Measurements from ENCODE around the gene C16orf86. TPM values are rescaled to one million over a fixed set of nuclear protein-coding genes. Genes with fewer than 3 reads are reported as not detected.

The C16orf86 gene
- total RNA-seq, 1 experiment from 2014 or later, result 0.34 TPM

GRCh38 chr16:67664871-67665270 lies 1.7 kb upstream of the C16orf86 start:
- no TSS peak for BruUV-seq (replicated peaks)
- Mint-ChIP-seq H3K27ac (ENCODE audit: unreplicated experiment) (no peak overlapping the region), H3K9me3 (ENCODE audit: unreplicated experiment) (no peaks in the 10 kb centered on the region), H3K27me3 (ENCODE audit: insufficient read depth, unreplicated experiment) (no peaks in the 10 kb centered on the region), H3K4me3 (ENCODE audit: unreplicated experiment) (no peak overlapping the region), H3K36me3 (ENCODE audit: insufficient read depth, unreplicated experiment) (peaks cover 27% of the 10 kb centered on the region), H3K4me1 (ENCODE audit: low read depth, unreplicated experiment) (no peaks in the 10 kb centered on the region)
- H3K27me3 ChIP-seq (replicated peaks; ENCODE audit: control insufficient read depth, insufficient read depth, low read length), result no peaks in the 10 kb centered on the region
- H3K4me1 ChIP-seq, result peaks cover 10% of the 10 kb centered on the region
- TF ChIP-seq CTCF (IDR thresholded peaks at IDR 0.05; ENCODE audit: insufficient read depth in 1 of 2, low read depth in 1 of 2, low read length in 1 of 2, severe bottlenecking in 1 of 2, unreplicated experiment in 1 of 2), result no peak
- no peak overlapping the region for H3K4me3 ChIP-seq (ENCODE audit: low read depth, low read length)
- intact Hi-C loops (cut with micrococcal nuclease; ENCODE audit: unreplicated experiment), result no loop called here
- ChIA-PET POLR2A (no interaction called here), CTCF (interaction anchor here (0.6 to 6.3 kb wide), 3 partner anchors 55 to 144 kb away, joined by 3 to 60 read pairs (median 4); partner anchors contain the start of gene RANBP10)
- no peaks in the 10 kb centered on the region for H3K36me3 ChIP-seq (ENCODE audit: control insufficient read depth, insufficient read depth, low read length)
- DNase-seq, result no peak
- H3K9me3 ChIP-seq, result no peaks in the 10 kb centered on the region

DNA sequence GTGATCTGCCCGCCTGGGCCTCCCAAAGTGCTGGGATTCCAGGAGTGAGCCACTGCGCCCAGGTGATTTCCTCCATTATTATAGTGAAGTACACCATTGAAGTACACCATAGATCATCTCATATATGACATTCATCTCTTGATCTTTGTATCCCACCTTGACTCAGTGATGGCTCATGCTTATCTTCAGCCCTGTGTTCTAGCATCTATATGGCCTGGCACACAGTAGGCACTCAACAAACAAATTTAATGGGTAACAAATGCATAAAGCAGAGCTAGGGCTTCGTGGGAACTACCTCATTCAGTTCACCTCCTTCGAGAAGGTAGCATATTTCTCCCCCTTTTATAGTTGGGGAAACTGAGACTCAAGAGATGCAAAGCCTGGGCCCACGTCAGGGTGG lies 1.0 kb upstream of the C16orf86 start:
- intact Hi-C loops (cut with micrococcal nuclease; ENCODE audit: unreplicated experiment), result no loop called here
- DNase-seq, result no peak
- ChIA-PET POLR2A (no interaction called here), CTCF (interaction anchor here (0.6 to 6.3 kb wide), 5 partner anchors 54 to 158 kb away, joined by 4 to 60 read pairs (median 4); no protein-coding TSS in a partner anchor)
- H3K9me3 ChIP-seq, result no peaks in the 10 kb centered on the region
- Mint-ChIP-seq H3K4me3 (ENCODE audit: unreplicated experiment) (peak overlapping the region; percentile 80), H3K4me1 (ENCODE audit: low read depth, unreplicated experiment) (no peaks in the 10 kb centered on the region), H3K9me3 (ENCODE audit: unreplicated experiment) (no peaks in the 10 kb centered on the region), H3K27me3 (ENCODE audit: insufficient read depth, unreplicated experiment) (no peaks in the 10 kb centered on the region), H3K36me3 (ENCODE audit: insufficient read depth, unreplicated experiment) (peaks cover 20% of the 10 kb centered on the region), H3K27ac (ENCODE audit: unreplicated experiment) (no peak overlapping the region)
- H3K4me3 ChIP-seq (ENCODE audit: low read depth, low read length), result peak overlapping the region; percentile 73
- no TSS peak for BruUV-seq (replicated peaks)
- peaks cover 10% of the 10 kb centered on the region for H3K4me1 ChIP-seq
- no peak for TF ChIP-seq CTCF (IDR thresholded peaks at IDR 0.05; ENCODE audit: insufficient read depth in 1 of 2, low read depth in 1 of 2, low read length in 1 of 2, severe bottlenecking in 1 of 2, unreplicated experiment in 1 of 2)
- no peaks in the 10 kb centered on the region for H3K36me3 ChIP-seq (ENCODE audit: control insufficient read depth, insufficient read depth, low read length)
- no peaks in the 10 kb centered on the region for H3K27me3 ChIP-seq (replicated peaks; ENCODE audit: control insufficient read depth, insufficient read depth, low read length)

GRCh38 chr16:67666032-67666551 lies 522 bp upstream of the C16orf86 start:
- intact Hi-C loops (cut with micrococcal nuclease; ENCODE audit: unreplicated experiment), result no loop called here
- no peaks in the 10 kb centered on the region for H3K9me3 Mint-ChIP-seq (ENCODE audit: unreplicated experiment)
- BruUV-seq (replicated peaks), result no TSS peak
- peak overlapping the region; percentile 73 for H3K4me3 ChIP-seq (ENCODE audit: low read depth, low read length)
- no peak for TF ChIP-seq CTCF (IDR thresholded peaks at IDR 0.05; ENCODE audit: insufficient read depth in 1 of 2, low read depth in 1 of 2, low read length in 1 of 2, severe bottlenecking in 1 of 2, unreplicated experiment in 1 of 2)
- H3K36me3 ChIP-seq (ENCODE audit: control insufficient read depth, insufficient read depth, low read length), result no peaks in the 10 kb centered on the region
- H3K36me3 Mint-ChIP-seq (ENCODE audit: insufficient read depth, unreplicated experiment), result peaks cover 15% of the 10 kb centered on the region
- peak; percentile 54 to 63 for DNase-seq
- H3K4me3 Mint-ChIP-seq (ENCODE audit: unreplicated experiment), result peak overlapping the region; percentile 80
- H3K4me1 ChIP-seq, result peaks cover 9% of the 10 kb centered on the region
- H3K9me3 ChIP-seq, result no peaks in the 10 kb centered on the region
- ChIA-PET CTCF (interaction anchor here (0.6 to 6.3 kb wide), 9 partner anchors 50 to 158 kb away, joined by 3 to 60 read pairs (median 4); partner anchors contain the start of genes CTCF and GFOD2), POLR2A (no interaction called here)
- no peaks in the 10 kb centered on the region for H3K27me3 Mint-ChIP-seq (ENCODE audit: insufficient read depth, unreplicated experiment)
- H3K4me1 Mint-ChIP-seq (ENCODE audit: low read depth, unreplicated experiment), result no peaks in the 10 kb centered on the region
- no peaks in the 10 kb centered on the region for H3K27me3 ChIP-seq (replicated peaks; ENCODE audit: control insufficient read depth, insufficient read depth, low read length)
- peak overlapping the region; percentile 43 for H3K27ac Mint-ChIP-seq (ENCODE audit: unreplicated experiment)
